ENCODE data around the gene C2orf69. TPM values are rescaled to one million over a fixed set of nuclear protein-coding genes. Genes with fewer than 3 reads are reported as not detected.

C2orf69 gene
- total and polyA plus RNA-seq, 3 donors from 2014 or later: 16.8 to 21.7 (median 19.8) TPM

GRCh38 chr2:199869227-199869541 is 41.9 kb upstream of the C2orf69 start:
- 74 to 87% methylated on average over 1 of the region's 1 CpG for WGBS, 2 donors
- Histone ChIP-seq H3K9me3 (no peaks in the 10 kb centered on the region), H3K27ac (no peak overlapping the region), H3K4me1 (no peaks in the 10 kb centered on the region), H3K36me3 (ENCODE audit: low read depth, missing control alignments) (no peaks in the 10 kb centered on the region), H3K4me3 (no peak overlapping the region), H3K27me3 (no peaks in the 10 kb centered on the region)
- TF ChIP-seq CTCF (IDR thresholded peaks at IDR 0.05) (no peak), POLR2A (IDR thresholded peaks at IDR 0.05) (no peak)
- no peak for DNase-seq
- intact Hi-C loops (cut with DNase I; ENCODE audit: low total_unique reads): no loop called here

- WGBS, 2 donors: 61 to 63% methylated on average over 1 of the region's 1 CpG
Observed at GRCh38 chr2:199869653-199870052, 41.4 kb upstream of the C2orf69 start.

GRCh38 chr2:199870581-199870980 is 40.5 kb upstream of the C2orf69 start:
- Histone ChIP-seq H3K4me1 (no peaks in the 10 kb centered on the region), H3K36me3 (ENCODE audit: low read depth, missing control alignments) (no peaks in the 10 kb centered on the region), H3K9me3 (no peaks in the 10 kb centered on the region), H3K27ac (no peak overlapping the region), H3K27me3 (no peaks in the 10 kb centered on the region), H3K4me3 (no peak overlapping the region)
- 62 to 74% methylated on average over 1 of the region's 1 CpG for WGBS, 2 donors
- intact Hi-C loops (cut with DNase I; ENCODE audit: low total_unique reads): no loop called here
- no peak for TF ChIP-seq POLR2A (IDR thresholded peaks at IDR 0.05)
- no peak for DNase-seq

More at GRCh38 chr2:199869653-199870052, 41.4 kb upstream of the C2orf69 start:
- no peak overlapping the region for H3K27ac ChIP-seq
- no peaks in the 10 kb centered on the region for H3K9me3 ChIP-seq
- no peaks in the 10 kb centered on the region for H3K36me3 ChIP-seq (ENCODE audit: low read depth, missing control alignments)
- no peaks in the 10 kb centered on the region for H3K4me1 ChIP-seq
- intact Hi-C loops (cut with DNase I; ENCODE audit: low total_unique reads): no loop called here
- no peak overlapping the region for H3K4me3 ChIP-seq
- no peak for DNase-seq
- no peak for TF ChIP-seq CTCF (IDR thresholded peaks at IDR 0.05)
- TF ChIP-seq POLR2A (IDR thresholded peaks at IDR 0.05): no peak
- no peaks in the 10 kb centered on the region for H3K27me3 ChIP-seq

GRCh38 chr2:199874209-199874608 is 36.9 kb upstream of the C2orf69 start:
- intact Hi-C loops (cut with DNase I; ENCODE audit: low total_unique reads): no loop called here
- H3K36me3 ChIP-seq (ENCODE audit: low read depth, missing control alignments): no peaks in the 10 kb centered on the region
- TF ChIP-seq CTCF (IDR thresholded peaks at IDR 0.05): no peak
- no peak for TF ChIP-seq POLR2A (IDR thresholded peaks at IDR 0.05)
- DNase-seq: no peak
- H3K27ac ChIP-seq: no peak overlapping the region
- H3K27me3 ChIP-seq: no peaks in the 10 kb centered on the region
- WGBS, 2 donors: 97 to 100% methylated on average over 1 of the region's 1 CpG
- no peaks in the 10 kb centered on the region for H3K4me1 ChIP-seq
- H3K9me3 ChIP-seq: no peaks in the 10 kb centered on the region
- H3K4me3 ChIP-seq: no peak overlapping the region

GRCh38 chr2:199875400-199875799 is 35.7 kb upstream of the C2orf69 start:
- H3K36me3 ChIP-seq (ENCODE audit: low read depth, missing control alignments): no peaks in the 10 kb centered on the region
- TF ChIP-seq POLR2A (IDR thresholded peaks at IDR 0.05) (no peak), CTCF (IDR thresholded peaks at IDR 0.05) (no peak)
- intact Hi-C loops (cut with DNase I; ENCODE audit: low total_unique reads): no loop called here
- no peaks in the 10 kb centered on the region for H3K9me3 ChIP-seq
- no peak for DNase-seq
- no peak overlapping the region for H3K4me3 ChIP-seq
- H3K27ac ChIP-seq: no peak overlapping the region
- WGBS, 2 donors: 55 to 58% methylated on average over 1 of the region's 1 CpG
- H3K27me3 ChIP-seq: no peaks in the 10 kb centered on the region
- no peaks in the 10 kb centered on the region for H3K4me1 ChIP-seq

Data from testis (tissue), 3 donors.